ENCODE measurements around the gene PSRC1. TPM values are rescaled to one million over a fixed set of nuclear protein-coding genes. Genes with fewer than 3 reads are reported as not detected.
"Not testable (repeated sequence)": the region's sequence is repeated elsewhere in the genome, so short reads cannot be mapped to it uniquely, and the experiment has no call there.

The PSRC1 gene
- total RNA-seq, 2 donors from 2014 or later = 1.2 to 1.7 TPM

- Mint-ChIP-seq H3K36me3 (ENCODE audit: low read depth) (no peaks in the 10 kb centered on the region), H3K27me3 (peaks cover 8% of the 10 kb centered on the region), H3K4me3 (no peak overlapping the region), H3K27ac (no peak overlapping the region), H3K4me1 (peaks cover 2% of the 10 kb centered on the region)
- DNase-seq (no peak), ATAC-seq (no peak)
- H3K9me3 ChIP-seq (ENCODE audit: control insufficient read depth, low read length, poor library complexity, severe bottlenecking) = no peaks in the 10 kb centered on the region
Observed at GRCh38 chr1:109290137-109290536, 7.2 kb upstream of the PSRC1 start.

- not testable (repeated sequence) for ATAC-seq; DNase-seq; H3K4me1 Mint-ChIP-seq; H3K36me3 Mint-ChIP-seq (ENCODE audit: low read depth); H3K27ac Mint-ChIP-seq; H3K4me3 Mint-ChIP-seq; H3K9me3 ChIP-seq (ENCODE audit: control insufficient read depth, low read length, poor library complexity, severe bottlenecking); H3K27me3 Mint-ChIP-seq
Observed at GRCh38 chr1:109286762-109287161, 3.8 kb upstream of the PSRC1 start.

DNA sequence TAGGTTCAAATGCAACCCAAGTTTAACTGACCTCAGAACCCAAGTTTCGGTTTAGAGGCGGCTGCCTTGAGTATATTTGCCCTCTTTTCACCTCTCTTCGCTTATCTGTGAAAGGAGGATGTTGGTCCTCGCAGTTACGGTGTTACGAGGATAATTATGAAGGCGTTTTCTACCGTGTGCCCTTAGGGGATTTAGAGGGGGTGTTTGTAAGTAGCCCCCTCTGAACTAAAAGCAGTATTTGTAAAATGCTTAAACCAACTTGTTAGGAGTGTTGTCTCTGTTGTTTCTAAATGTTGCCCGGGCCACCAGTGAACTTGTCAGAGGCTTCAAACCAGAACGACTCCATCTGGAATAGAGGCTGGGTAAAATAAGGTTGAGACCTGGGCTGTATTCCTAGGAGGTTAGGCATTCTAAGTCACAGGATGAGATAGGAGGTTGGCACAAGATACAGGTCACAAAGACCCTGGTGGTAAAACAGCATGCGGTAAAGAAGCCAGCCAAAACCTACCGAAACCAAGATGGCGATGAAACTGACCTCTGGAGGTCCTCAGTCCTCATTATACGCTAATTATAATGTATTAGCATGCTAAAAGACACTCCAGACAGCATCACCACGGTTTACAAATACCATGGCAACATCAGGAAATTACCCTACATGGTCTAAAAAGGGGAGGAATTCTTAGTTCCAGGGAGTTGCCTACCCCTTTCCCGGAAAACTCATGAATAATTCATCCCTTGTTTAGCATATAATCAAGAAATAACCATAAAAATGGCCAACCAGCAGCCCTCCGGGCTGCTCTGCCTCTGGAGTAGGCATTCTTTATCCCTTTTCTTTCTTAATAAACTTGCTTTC, 1.0 kb upstream of the PSRC1 start:
- H3K4me3 Mint-ChIP-seq = peak overlapping the region; percentile 99
- H3K36me3 Mint-ChIP-seq (ENCODE audit: low read depth) = no peaks in the 10 kb centered on the region
- no peaks in the 10 kb centered on the region for H3K9me3 ChIP-seq (ENCODE audit: control insufficient read depth, low read length, poor library complexity, severe bottlenecking)
- peaks cover 8% of the 10 kb centered on the region for H3K4me1 Mint-ChIP-seq
- DNase-seq (no peak), ATAC-seq (no peak)
- H3K27me3 Mint-ChIP-seq = no peaks in the 10 kb centered on the region
- H3K27ac Mint-ChIP-seq = peak overlapping the region; percentile 90

GRCh38 chr1:109282497-109282951, 421 bp downstream of the PSRC1 start:
- Mint-ChIP-seq H3K36me3 (ENCODE audit: low read depth) (no peaks in the 10 kb centered on the region), H3K4me3 (peak overlapping the region; percentile 99), H3K27me3 (no peaks in the 10 kb centered on the region), H3K27ac (peak overlapping the region; percentile 90), H3K4me1 (peaks cover 8% of the 10 kb centered on the region)
- ATAC-seq (no peak), DNase-seq (no peak)
- no peaks in the 10 kb centered on the region for H3K9me3 ChIP-seq (ENCODE audit: control insufficient read depth, low read length, poor library complexity, severe bottlenecking)

DNA sequence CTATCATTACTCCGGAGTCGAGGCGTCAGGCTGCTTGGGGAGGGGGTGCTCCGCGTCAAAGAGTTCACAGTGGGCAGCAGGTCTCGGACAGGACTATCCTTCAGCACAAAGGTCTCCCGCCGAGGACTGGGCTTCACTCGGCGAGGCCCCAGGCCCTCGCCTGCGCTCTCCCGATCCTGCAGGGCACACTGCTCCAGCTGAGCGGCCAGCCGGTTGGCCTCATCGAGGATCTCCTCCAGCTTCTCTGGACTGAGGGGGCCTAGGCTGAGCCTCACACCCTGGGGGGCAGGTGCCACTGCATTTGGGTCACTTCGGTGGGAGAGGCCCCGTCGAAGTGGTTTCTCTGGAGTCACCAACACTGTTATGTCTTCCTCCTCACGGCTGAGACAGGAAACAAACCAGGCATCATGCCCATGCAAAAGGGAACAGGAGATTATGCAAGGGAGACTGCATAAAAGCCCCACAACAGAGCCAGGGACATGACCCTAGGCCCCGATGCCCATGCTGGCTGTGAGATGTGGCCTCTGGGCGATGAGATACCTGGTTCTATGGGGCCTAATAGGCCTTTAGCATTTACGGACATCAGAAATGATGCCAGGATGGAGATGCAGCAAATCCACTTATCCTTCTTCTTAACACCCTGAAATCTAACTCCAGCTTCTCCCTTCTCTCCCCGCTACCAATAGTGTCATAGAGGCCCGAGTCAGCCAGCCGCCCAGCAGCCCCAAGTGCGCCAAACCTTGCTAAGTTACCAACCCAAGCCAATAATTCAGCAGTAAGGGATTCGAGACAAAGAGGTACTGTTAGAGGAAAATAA, 1.1 kb downstream of the PSRC1 start:
- ATAC-seq (no peak), DNase-seq (no peak)
- no peaks in the 10 kb centered on the region for H3K36me3 Mint-ChIP-seq (ENCODE audit: low read depth)
- H3K4me1 Mint-ChIP-seq = peaks cover 10% of the 10 kb centered on the region
- H3K4me3 Mint-ChIP-seq = peak overlapping the region; percentile 99
- no peaks in the 10 kb centered on the region for H3K9me3 ChIP-seq (ENCODE audit: control insufficient read depth, low read length, poor library complexity, severe bottlenecking)
- no peak overlapping the region for H3K27ac Mint-ChIP-seq
- H3K27me3 Mint-ChIP-seq = no peaks in the 10 kb centered on the region

DNA sequence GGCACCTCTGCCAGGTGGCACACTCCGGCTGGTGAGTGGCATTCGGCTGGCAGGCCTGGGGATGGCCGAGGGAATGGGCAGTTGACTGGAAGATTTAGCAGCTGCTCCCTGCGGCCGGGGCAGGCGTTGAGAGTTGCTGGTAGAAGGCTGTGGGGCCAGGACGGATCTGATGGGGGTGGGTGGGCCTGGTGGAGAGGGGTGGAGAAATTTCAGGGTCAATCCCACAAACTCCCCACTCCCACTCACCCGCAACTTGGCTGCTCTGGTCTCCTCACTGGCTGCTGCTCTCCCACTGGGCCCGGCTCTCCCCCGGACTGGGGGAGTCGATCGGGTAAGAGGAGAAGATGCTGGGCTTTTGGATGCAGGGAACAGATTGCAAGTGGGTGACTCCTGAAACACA, 2.1 kb downstream of the PSRC1 start:
- no peak for DNase-seq
- no peaks in the 10 kb centered on the region for H3K27me3 Mint-ChIP-seq
- no peak overlapping the region for H3K27ac Mint-ChIP-seq
- no peaks in the 10 kb centered on the region for H3K36me3 Mint-ChIP-seq (ENCODE audit: low read depth)
- peaks cover 10% of the 10 kb centered on the region for H3K4me1 Mint-ChIP-seq
- no peak overlapping the region for H3K4me3 Mint-ChIP-seq
- H3K9me3 ChIP-seq (ENCODE audit: control insufficient read depth, low read length, poor library complexity, severe bottlenecking) = no peaks in the 10 kb centered on the region
- no peak for ATAC-seq

DNA sequence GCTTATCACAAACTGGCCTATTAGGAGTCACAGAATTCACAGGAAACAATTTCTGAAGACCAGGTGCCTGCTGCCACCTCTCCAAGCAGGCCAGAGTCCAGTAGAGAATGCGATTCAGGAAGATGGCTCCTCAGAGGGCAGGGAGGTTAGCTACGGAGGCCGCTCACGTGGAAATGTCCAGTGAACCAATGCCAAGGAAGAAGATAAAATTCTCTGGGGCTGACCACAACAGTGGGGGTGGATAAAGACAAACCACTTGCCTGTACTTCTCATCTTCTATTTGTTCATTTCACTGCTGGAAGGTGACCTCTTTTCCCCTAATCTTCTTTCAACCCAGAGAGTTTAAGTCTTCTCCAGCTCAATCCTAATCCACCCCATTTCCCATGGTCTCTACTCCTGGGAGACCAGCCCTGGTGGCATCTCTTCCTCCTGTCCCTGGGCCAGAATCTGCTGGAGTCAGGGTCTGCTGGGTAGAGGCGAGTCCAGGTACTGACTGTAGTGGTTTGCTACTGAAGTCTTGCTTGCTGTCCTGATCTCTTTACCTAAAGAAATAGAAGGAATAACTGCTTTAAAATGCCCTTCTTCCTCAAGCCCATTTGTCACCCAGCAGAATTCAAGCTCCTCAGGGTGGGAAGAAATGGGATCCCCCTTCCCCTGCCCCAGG, 3.2 kb downstream of the PSRC1 start:
- no peak for DNase-seq
- no peak overlapping the region for H3K4me3 Mint-ChIP-seq

DNA sequence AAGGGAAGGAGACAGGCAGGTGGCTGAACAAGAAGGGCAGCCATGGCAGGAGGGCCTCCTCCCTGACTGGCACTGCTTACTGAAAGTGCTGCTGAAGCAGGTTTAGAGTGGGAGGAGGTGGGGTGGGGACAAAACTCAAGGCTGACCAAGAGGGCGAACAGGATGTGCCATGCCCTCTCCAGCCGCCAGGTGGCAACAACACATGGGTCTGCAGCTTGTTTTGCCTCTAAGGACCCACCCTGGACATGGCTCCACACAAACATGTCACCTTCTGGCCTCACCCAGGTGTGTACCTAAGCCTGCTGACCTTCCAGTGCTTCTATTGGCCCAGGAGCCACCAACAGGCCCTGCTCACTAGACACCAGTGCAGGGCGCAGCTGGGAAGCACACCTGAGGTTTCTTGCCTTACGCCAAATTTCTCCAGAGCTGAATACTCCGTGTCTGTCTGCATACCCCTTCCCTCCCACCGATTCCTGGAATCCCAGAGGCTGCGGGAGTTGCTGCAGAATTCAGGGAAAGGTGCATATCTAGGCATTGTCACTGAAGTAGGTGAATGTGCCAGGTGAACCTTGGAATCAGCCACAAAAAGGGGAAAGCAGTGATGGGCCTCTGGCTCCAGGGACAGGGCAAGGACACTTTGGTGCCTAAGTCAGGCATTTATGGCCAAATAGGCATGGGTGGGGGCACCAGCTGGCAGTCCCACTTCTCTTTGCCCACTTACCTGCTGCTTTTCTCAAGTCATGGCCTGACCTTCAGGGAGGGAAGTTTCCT, 5.3 kb downstream of the PSRC1 start:
- Mint-ChIP-seq H3K36me3 (ENCODE audit: low read depth) (no peaks in the 10 kb centered on the region), H3K4me1 (peaks cover 7% of the 10 kb centered on the region), H3K4me3 (no peak overlapping the region), H3K27ac (no peak overlapping the region), H3K27me3 (no peaks in the 10 kb centered on the region)
- DNase-seq = peak; percentile 38 to 45 (median 41)
- peak; percentile 79 for ATAC-seq
- no peaks in the 10 kb centered on the region for H3K9me3 ChIP-seq (ENCODE audit: control insufficient read depth, low read length, poor library complexity, severe bottlenecking)

More for the DNA sequence above, 3.2 kb downstream of the PSRC1 start:
- no peaks in the 10 kb centered on the region for H3K9me3 ChIP-seq (ENCODE audit: control insufficient read depth, low read length, poor library complexity, severe bottlenecking)
- Mint-ChIP-seq H3K4me1 (peaks cover 10% of the 10 kb centered on the region), H3K36me3 (ENCODE audit: low read depth) (no peaks in the 10 kb centered on the region), H3K27me3 (no peaks in the 10 kb centered on the region), H3K27ac (no peak overlapping the region)
- ATAC-seq = no peak

- DNase-seq = no peak
- H3K9me3 ChIP-seq (ENCODE audit: control insufficient read depth, low read length, poor library complexity, severe bottlenecking) = no peaks in the 10 kb centered on the region
- Mint-ChIP-seq H3K27ac (no peak overlapping the region), H3K27me3 (no peaks in the 10 kb centered on the region), H3K4me3 (no peak overlapping the region), H3K36me3 (ENCODE audit: low read depth) (no peaks in the 10 kb centered on the region), H3K4me1 (peaks cover 2% of the 10 kb centered on the region)
- no peak for ATAC-seq
Observed at GRCh38 chr1:109275706-109276345, 7.1 kb downstream of the PSRC1 start.

GRCh38 chr1:109274533-109275476, 8.1 kb downstream of the PSRC1 start:
- no peak for ATAC-seq
- Mint-ChIP-seq H3K36me3 (ENCODE audit: low read depth) (no peaks in the 10 kb centered on the region), H3K4me1 (peaks cover 2% of the 10 kb centered on the region), H3K4me3 (no peak overlapping the region), H3K27me3 (no peaks in the 10 kb centered on the region), H3K27ac (no peak overlapping the region)
- no peak for DNase-seq
- no peaks in the 10 kb centered on the region for H3K9me3 ChIP-seq (ENCODE audit: control insufficient read depth, low read length, poor library complexity, severe bottlenecking)

DNA sequence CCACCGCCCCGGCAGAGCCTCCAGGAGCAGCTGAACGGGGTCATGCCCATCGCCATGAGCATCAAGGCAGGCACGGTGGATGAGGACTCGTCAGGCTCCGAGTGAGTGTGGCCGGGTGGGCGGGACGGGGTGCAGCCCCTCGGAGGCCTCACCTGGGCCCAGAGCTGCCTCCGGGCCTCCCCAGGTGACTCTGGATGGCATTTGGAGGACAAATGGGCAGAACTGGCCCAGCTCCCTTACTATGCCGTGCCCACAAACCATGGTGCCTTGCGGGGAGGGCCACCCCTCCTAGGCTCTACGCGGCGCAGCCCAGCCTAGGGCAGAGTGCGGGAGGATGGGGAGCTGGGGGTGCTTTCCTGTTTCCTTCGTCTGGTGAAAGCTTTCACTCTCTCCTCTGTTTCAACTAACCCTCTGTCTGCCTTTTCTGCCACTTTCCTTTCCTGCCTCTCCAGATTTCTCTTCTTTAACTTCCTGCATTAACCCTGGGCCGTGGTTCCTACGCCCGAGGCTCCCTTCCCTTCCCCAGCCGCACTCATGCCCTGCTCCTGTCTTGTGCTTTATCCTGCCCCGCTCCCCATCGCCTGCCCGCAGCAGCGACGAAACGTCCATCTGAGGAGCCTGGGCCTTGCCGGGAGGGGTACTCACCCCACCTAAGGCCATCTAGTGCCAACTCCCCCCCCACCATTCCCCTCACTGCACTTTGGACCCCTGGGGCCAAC, 9.2 kb downstream of the PSRC1 start:
- no peaks in the 10 kb centered on the region for H3K9me3 ChIP-seq (ENCODE audit: control insufficient read depth, low read length, poor library complexity, severe bottlenecking)
- peaks cover 2% of the 10 kb centered on the region for H3K4me1 Mint-ChIP-seq
- H3K27ac Mint-ChIP-seq = no peak overlapping the region
- H3K36me3 Mint-ChIP-seq (ENCODE audit: low read depth) = no peaks in the 10 kb centered on the region
- no peaks in the 10 kb centered on the region for H3K27me3 Mint-ChIP-seq
- DNase-seq (no peak), ATAC-seq (no peak)
- H3K4me3 Mint-ChIP-seq = no peak overlapping the region

Measured in T-helper 17 cell (primary cell).